GM12875 (cell line): ENCODE results near the gene PEX14.

Experiments used
- H3K4me3 ChIP-seq: one replicate; pipeline ENCODE4 v1.5.1; 2011; ENCODE audit warnings: low read depth, low read length, control low read depth
- CTCF ChIP-seq: IDR thresholded peaks from 2 replicates; pipeline ENCODE4 v1.5.1; 2011; ENCODE audit warnings: low read depth, mild to moderate bottlenecking, control low read depth, inconsistent platforms, low read length, moderate library complexity, borderline replicate concordance; ENCODE audit not compliant: insufficient read depth

Gene PEX14

DNA sequence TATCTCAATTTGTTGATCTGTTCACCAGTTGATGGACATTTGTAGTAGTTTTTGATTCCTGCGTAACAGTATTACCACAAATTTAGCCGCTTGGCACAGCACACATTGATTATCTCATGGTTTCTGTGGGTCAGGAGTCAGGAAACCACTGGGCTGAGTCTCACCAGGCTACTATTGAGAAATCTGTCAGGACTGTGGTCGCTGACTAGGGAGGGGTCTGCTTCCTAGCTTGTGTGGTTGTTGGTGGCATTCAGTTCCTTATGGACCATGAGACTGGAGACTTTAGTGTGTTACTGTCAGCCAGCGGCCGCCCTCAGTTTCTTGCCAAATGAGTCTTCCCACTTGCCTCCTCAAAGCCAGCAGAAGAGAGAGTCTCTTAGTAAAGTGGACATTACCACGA, 9.8 kb downstream of the PEX14 start:
- no peak for TF ChIP-seq CTCF
- H3K4me3 ChIP-seq, result no peak overlapping the region

- H3K4me3 ChIP-seq, result no peak overlapping the region
- TF ChIP-seq CTCF, result no peak
These were observed 14.7 kb downstream of the PEX14 start for GRCh38 chr1:10489291-10490055.

- no peak for TF ChIP-seq CTCF
- H3K4me3 ChIP-seq, result no peak overlapping the region
These were observed 15.7 kb downstream of the PEX14 start for GRCh38 chr1:10490286-10490970.

DNA sequence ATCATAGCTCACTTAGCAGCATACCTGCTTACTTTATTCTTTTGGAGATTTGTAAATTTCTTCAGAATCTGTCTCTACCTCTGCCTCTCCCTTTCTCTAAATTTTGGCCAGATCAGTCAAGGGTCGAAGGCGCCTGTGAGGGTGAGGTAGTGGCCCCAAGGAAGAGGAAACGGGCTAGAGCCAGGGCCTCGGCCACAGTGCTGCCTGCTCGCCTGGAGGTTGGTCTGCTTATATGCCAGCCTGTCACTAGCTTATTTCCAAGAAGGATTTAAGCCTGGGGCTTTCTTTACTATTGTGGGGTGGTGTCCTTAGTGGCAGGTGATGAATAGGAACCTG, 19.6 kb downstream of the PEX14 start:
- no peak overlapping the region for H3K4me3 ChIP-seq
- TF ChIP-seq CTCF, result no peak

GRCh38 chr1:10494754-10495474, 20.2 kb downstream of the PEX14 start:
- TF ChIP-seq CTCF, result peak; percentile 92
- H3K4me3 ChIP-seq, result no peak overlapping the region

- no peak overlapping the region for H3K4me3 ChIP-seq
- TF ChIP-seq CTCF, result no peak
These were observed 20.7 kb downstream of the PEX14 start for GRCh38 chr1:10495475-10495817.
